ENCODE data around the gene SDCCAG8. TPM values are rescaled to one million over a fixed set of nuclear protein-coding genes. Genes with fewer than 3 reads are reported as not detected.

The SDCCAG8 gene
- total RNA-seq, 4 donors from 2014 or later, result 17.5 to 37.6 (median 21.7) TPM

GRCh38 chr1:243249214-243249613 lies 6.6 kb upstream of the SDCCAG8 start:
- Histone ChIP-seq H3K36me3 (no peaks in the 10 kb centered on the region), H3K4me3 (no peak overlapping the region), H3K27me3 (no peaks in the 10 kb centered on the region), H3K27ac (no peak overlapping the region), H3K4me1 (peaks cover 0 to 48% (median 5%) of the 10 kb centered on the region in 3 donors), H3K9me3 (no peaks in the 10 kb centered on the region)
- DNase-seq, result no peak
- 87 to 97% methylated on average over 3 of the region's 3 CpGs for WGBS, 2 donors
- intact Hi-C loops (cut with DNase I), result no loop called here
- TF ChIP-seq POLR2A (IDR thresholded peaks at IDR 0.05) (no peak), CTCF (IDR thresholded peaks at IDR 0.05) (no peak)

GRCh38 chr1:243250102-243250501 lies 5.7 kb upstream of the SDCCAG8 start:
- no peaks in the 10 kb centered on the region for H3K27me3 ChIP-seq
- no peak for DNase-seq
- H3K9me3 ChIP-seq, result no peaks in the 10 kb centered on the region
- WGBS, 2 donors, result 63 to 66% methylated on average over 3 of the region's 3 CpGs
- no peak overlapping the region for H3K4me3 ChIP-seq
- H3K4me1 ChIP-seq, result peaks cover 0 to 45% (median 5%) of the 10 kb centered on the region in 3 donors
- no peak overlapping the region for H3K27ac ChIP-seq
- no peaks in the 10 kb centered on the region for H3K36me3 ChIP-seq
- intact Hi-C loops (cut with DNase I), result no loop called here
- TF ChIP-seq CTCF (IDR thresholded peaks at IDR 0.05) (no peak), POLR2A (IDR thresholded peaks at IDR 0.05) (no peak)

GRCh38 chr1:243251539-243251938 lies 4.3 kb upstream of the SDCCAG8 start:
- 82 to 84% methylated on average over 1 of the region's 1 CpG for WGBS, 2 donors
- peaks cover 0 to 47% (median 6%) of the 10 kb centered on the region in 3 donors for H3K4me1 ChIP-seq

GRCh38 chr1:243253211-243253925 lies 2.5 kb upstream of the SDCCAG8 start:
- H3K9me3 ChIP-seq, result no peaks in the 10 kb centered on the region
- peaks cover 6 to 58% (median 8%) of the 10 kb centered on the region in 3 donors for H3K4me1 ChIP-seq
- H3K4me3 ChIP-seq, result peak overlapping the region; percentile 79 to 90 (median 87)
- WGBS, 2 donors, result 4 to 9% methylated on average over 8 of the region's 8 CpGs
- no peaks in the 10 kb centered on the region for H3K27me3 ChIP-seq
- no peaks in the 10 kb centered on the region for H3K36me3 ChIP-seq
- DNase-seq, result no peak
- peak overlapping the region; percentile 95 to 98 (median 96) for H3K27ac ChIP-seq
- TF ChIP-seq CTCF (IDR thresholded peaks at IDR 0.05) (no peak), POLR2A (IDR thresholded peaks at IDR 0.05) (no peak)
- intact Hi-C loops (cut with DNase I), result no loop called here

More at GRCh38 chr1:243251539-243251938, 4.3 kb upstream of the SDCCAG8 start:
- no peak for DNase-seq
- Histone ChIP-seq H3K9me3 (no peaks in the 10 kb centered on the region), H3K36me3 (no peaks in the 10 kb centered on the region), H3K4me3 (no peak overlapping the region), H3K27me3 (no peaks in the 10 kb centered on the region), H3K27ac (no peak overlapping the region)
- TF ChIP-seq POLR2A (IDR thresholded peaks at IDR 0.05) (no peak), CTCF (IDR thresholded peaks at IDR 0.05) (no peak)
- intact Hi-C loops (cut with DNase I), result no loop called here

GRCh38 chr1:243253926-243254232 lies 2.0 kb upstream of the SDCCAG8 start:
- intact Hi-C loops (cut with DNase I), result no loop called here
- Histone ChIP-seq H3K9me3 (no peaks in the 10 kb centered on the region), H3K4me3 (peak overlapping the region; percentile 79 to 90 (median 87)), H3K27me3 (no peaks in the 10 kb centered on the region), H3K27ac (peak overlapping the region; percentile 95 to 98 (median 96)), H3K4me1 (peaks cover 6 to 60% (median 8%) of the 10 kb centered on the region in 3 donors), H3K36me3 (no peaks in the 10 kb centered on the region)
- WGBS, 2 donors, result 3% methylated on average over 4 of the region's 4 CpGs
- DNase-seq, result no peak
- TF ChIP-seq POLR2A (IDR thresholded peaks at IDR 0.05) (no peak), CTCF (IDR thresholded peaks at IDR 0.05) (no peak)

Measured in esophagus squamous epithelium (tissue), 5 donors.